Left ventricle myocardium inferior (tissue), 1 donor: ENCODE measurements around the gene PITX1. TPM values are rescaled to one million over a fixed set of nuclear protein-coding genes. Genes with fewer than 3 reads are reported as not detected.

Experiments used
- DNase-seq: peaks from one replicate; pipeline ENCODE4 v3.0.0-alpha.2; 2020
- H3K27ac ChIP-seq: fragments of 200-600 bp; replicated peaks from 2 replicates; pipeline ENCODE4 v1.8.0; 2021
- H3K27me3 ChIP-seq: fragments of 200-600 bp; 2 replicates; pipeline ENCODE4 v1.8.0; 2021; ENCODE audit warnings: low read depth
- H3K36me3 ChIP-seq: fragments of 200-600 bp; 2 replicates; pipeline ENCODE4 v1.8.0; 2021
- H3K4me1 ChIP-seq: fragments of 200-600 bp; 2 replicates; pipeline ENCODE4 v1.8.0; 2021
- H3K4me3 ChIP-seq: fragments of 200-600 bp; 2 replicates; pipeline ENCODE4 v1.8.0; 2021; ENCODE audit warnings: mild to moderate bottlenecking, moderate library complexity
- H3K9me3 ChIP-seq: fragments of 200-600 bp; replicated peaks from 2 replicates; pipeline ENCODE4 v1.8.0; 2021
- intact Hi-C: fragments of 100-400 bp; cut with micrococcal nuclease; formaldehyde crosslinking; loops from one replicate; pipeline ENCODE4 v1.11.0; 2022
- total RNA-seq: library from RNA; stranded (reverse); fragmentation: NEBNext Ultra II Directional; extraction: Animal tissue kit (Norgen Biotek cat#: 25700); gene quantifications from one replicate; pipeline ENCODE4 v1.2.1, GENCODE V29; 2021
- TF ChIP-seq, protein P1 (sequence below): fragments of 200-600 bp; IDR thresholded peaks from 2 replicates; pipeline ENCODE4 v1.8.0; 2021; ENCODE audit warnings: antibody characterized with exemption, mild to moderate bottlenecking, borderline replicate concordance
- donor health status: DM: no; HTN: yes; CAD: no; lungs with severe emphysema.

Gene PITX1
- total RNA-seq, 1 donor from 2014 or later = not detected

DNA sequence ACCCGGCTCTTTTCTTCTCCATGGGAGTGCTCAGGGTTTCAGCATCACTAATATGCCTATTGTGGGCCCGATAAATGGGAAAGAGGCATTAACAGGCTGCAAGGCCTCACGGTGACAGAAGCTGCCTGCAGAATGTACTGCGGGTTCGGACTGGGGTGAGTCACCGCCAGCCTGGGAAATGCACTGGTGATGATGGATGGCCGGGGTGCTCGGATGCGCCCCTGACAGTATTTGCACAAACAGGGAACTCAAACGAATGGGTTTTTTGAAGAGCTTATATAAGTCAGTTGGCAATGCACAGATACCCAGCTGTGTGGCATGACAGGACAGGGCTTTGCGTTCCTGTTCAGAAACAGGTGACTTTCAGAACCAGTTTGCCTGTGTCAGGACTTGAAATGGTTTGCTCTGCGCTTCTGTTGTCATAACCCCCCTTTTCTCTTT is 42.0 kb upstream of the PITX1 start:
- TF ChIP-seq, protein P1, sequence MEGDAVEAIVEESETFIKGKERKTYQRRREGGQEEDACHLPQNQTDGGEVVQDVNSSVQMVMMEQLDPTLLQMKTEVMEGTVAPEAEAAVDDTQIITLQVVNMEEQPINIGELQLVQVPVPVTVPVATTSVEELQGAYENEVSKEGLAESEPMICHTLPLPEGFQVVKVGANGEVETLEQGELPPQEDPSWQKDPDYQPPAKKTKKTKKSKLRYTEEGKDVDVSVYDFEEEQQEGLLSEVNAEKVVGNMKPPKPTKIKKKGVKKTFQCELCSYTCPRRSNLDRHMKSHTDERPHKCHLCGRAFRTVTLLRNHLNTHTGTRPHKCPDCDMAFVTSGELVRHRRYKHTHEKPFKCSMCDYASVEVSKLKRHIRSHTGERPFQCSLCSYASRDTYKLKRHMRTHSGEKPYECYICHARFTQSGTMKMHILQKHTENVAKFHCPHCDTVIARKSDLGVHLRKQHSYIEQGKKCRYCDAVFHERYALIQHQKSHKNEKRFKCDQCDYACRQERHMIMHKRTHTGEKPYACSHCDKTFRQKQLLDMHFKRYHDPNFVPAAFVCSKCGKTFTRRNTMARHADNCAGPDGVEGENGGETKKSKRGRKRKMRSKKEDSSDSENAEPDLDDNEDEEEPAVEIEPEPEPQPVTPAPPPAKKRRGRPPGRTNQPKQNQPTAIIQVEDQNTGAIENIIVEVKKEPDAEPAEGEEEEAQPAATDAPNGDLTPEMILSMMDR = no peak
- H3K4me1 ChIP-seq = no peaks in the 10 kb centered on the region
- no peak for DNase-seq
- peaks cover 7% of the 10 kb centered on the region for H3K9me3 ChIP-seq
- intact Hi-C loops = no loop called here
- no peak overlapping the region for H3K4me3 ChIP-seq
- H3K36me3 ChIP-seq = no peaks in the 10 kb centered on the region
- no peak overlapping the region for H3K27ac ChIP-seq
- H3K27me3 ChIP-seq = peaks cover 33% of the 10 kb centered on the region

DNA sequence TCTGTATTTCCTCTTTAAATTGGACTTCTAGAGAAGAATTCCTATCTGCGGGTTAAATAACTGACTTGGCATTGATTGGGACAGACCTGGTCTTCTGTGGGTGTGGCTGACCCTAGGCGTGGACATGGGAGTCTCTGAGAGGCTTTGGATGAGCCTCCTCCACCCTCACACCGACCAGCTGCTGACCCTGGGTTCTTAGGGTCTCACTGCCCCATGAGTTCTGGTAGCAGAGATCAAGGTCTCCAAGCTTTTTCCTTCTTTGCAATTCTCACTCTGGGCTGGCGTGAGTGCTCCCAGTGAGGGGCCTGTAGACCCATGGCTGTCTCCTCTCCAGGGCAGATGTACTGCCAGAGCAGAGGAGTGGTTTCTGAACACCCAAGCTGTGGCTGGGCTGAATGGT is 41.6 kb upstream of the PITX1 start:
- TF ChIP-seq, protein P1 = no peak
- Histone ChIP-seq H3K27ac (no peak overlapping the region), H3K27me3 (peaks cover 37% of the 10 kb centered on the region), H3K4me3 (no peak overlapping the region), H3K9me3 (peaks cover 3% of the 10 kb centered on the region), H3K4me1 (no peaks in the 10 kb centered on the region), H3K36me3 (no peaks in the 10 kb centered on the region)
- no peak for DNase-seq
- intact Hi-C loops = no loop called here

GRCh38 chr5:135073761-135074345 is 39.8 kb upstream of the PITX1 start:
- intact Hi-C loops = no loop called here
- no peak for DNase-seq
- Histone ChIP-seq H3K27me3 (peaks cover 54% of the 10 kb centered on the region), H3K9me3 (no peaks in the 10 kb centered on the region), H3K4me3 (no peak overlapping the region), H3K36me3 (no peaks in the 10 kb centered on the region), H3K27ac (no peak overlapping the region), H3K4me1 (no peaks in the 10 kb centered on the region)
- TF ChIP-seq, protein P1 = no peak

- DNase-seq = no peak
- Histone ChIP-seq H3K36me3 (no peaks in the 10 kb centered on the region), H3K9me3 (no peaks in the 10 kb centered on the region), H3K4me1 (no peaks in the 10 kb centered on the region), H3K4me3 (no peak overlapping the region), H3K27me3 (peaks cover 49% of the 10 kb centered on the region), H3K27ac (no peak overlapping the region)
- intact Hi-C loops = no loop called here
- TF ChIP-seq, protein P1 = no peak
Observed at GRCh38 chr5:135072387-135073281, 38.6 kb upstream of the PITX1 start.

GRCh38 chr5:135071311-135071710 is 37.3 kb upstream of the PITX1 start:
- no peak overlapping the region for H3K27ac ChIP-seq
- H3K27me3 ChIP-seq = peaks cover 46% of the 10 kb centered on the region
- no peak for DNase-seq
- no peak overlapping the region for H3K4me3 ChIP-seq
- H3K4me1 ChIP-seq = no peaks in the 10 kb centered on the region
- TF ChIP-seq, protein P1 = no peak
- H3K9me3 ChIP-seq = no peaks in the 10 kb centered on the region
- intact Hi-C loops = no loop called here
- no peaks in the 10 kb centered on the region for H3K36me3 ChIP-seq
